CD14-positive monocyte (primary cell): Measurements from ENCODE around the gene ME3. TPM values are rescaled to one million over a fixed set of nuclear protein-coding genes. Genes with fewer than 3 reads are reported as not detected.

Experiments
- DNase-seq, 3 donors: peaks; one replicate each; pipeline ENCODE4 v3.0.0-alpha.2; 2011 to 2022
- H2AFZ ChIP-seq: 2 replicates; pipeline ENCODE4 v1.6.0; 2012; ENCODE audit warnings: mild to moderate bottlenecking, low read depth, low read length, inconsistent platforms; ENCODE audit not compliant: insufficient read depth, poor library complexity, severe bottlenecking
- H3K27ac ChIP-seq, 2 donors: 1 replicate in 1 of 2; 2 replicates in 1 of 2; pipeline ENCODE4 v1.5.1; 2012 to 2013; ENCODE audit warnings: low read length in 2 of 2, control low read depth in 1 of 2, inconsistent platforms in 1 of 2, low read depth in 1 of 2, mild to moderate bottlenecking in 1 of 2
- H3K27me3 ChIP-seq, 2 donors: one replicate each; pipeline versions ENCODE4 v1.6.0 to v1.6.1; 2011 to 2013; ENCODE audit warnings: low read length in 2 of 2; ENCODE audit not compliant: control insufficient read depth in 2 of 2, insufficient read depth in 2 of 2
- H3K36me3 ChIP-seq, 2 donors: replicated peaks in 1 of 2; 1 replicate in 1 of 2; 2 replicates in 1 of 2; pipeline versions ENCODE4 v1.5.1 to v1.6.1; 2012 to 2013; ENCODE audit warnings: low read length in 2 of 2, control low read depth in 1 of 2, inconsistent platforms in 1 of 2, mild to moderate bottlenecking in 1 of 2; ENCODE audit not compliant: insufficient read depth in 2 of 2, control insufficient read depth in 1 of 2
- H3K4me1 ChIP-seq, 2 donors: 1 replicate in 1 of 2; 2 replicates in 1 of 2; pipeline versions ENCODE4 v1.5.1 to v1.6.1; 2012 to 2013; ENCODE audit warnings: low read length in 2 of 2, control low read depth in 1 of 2, inconsistent platforms in 1 of 2, mild to moderate bottlenecking in 1 of 2, moderate library complexity in 1 of 2; ENCODE audit not compliant: insufficient read depth in 2 of 2, control insufficient read depth in 1 of 2
- H3K4me2 ChIP-seq: replicated peaks from 2 replicates; pipeline ENCODE3; 2012; ENCODE audit warnings: low read length, moderate library complexity, mild to moderate bottlenecking; ENCODE audit not compliant: poor library complexity, severe bottlenecking; ENCODE audit errors: extremely low read depth
- H3K4me3 ChIP-seq, 3 experiments: fragments of 200-600 bp in 1 of 3; sonication (generic) in 1 of 3; replicated peaks in 1 of 3; 1 replicate in 2 of 3; 2 replicates in 1 of 3; pipeline ENCODE4 v1.5.1; 2011 to 2013; ENCODE audit warnings: low read length in 3 of 3, mild to moderate bottlenecking in 3 of 3, control low read depth in 2 of 3, low read depth in 2 of 3, inconsistent platforms in 1 of 3, moderate library complexity in 1 of 3
- H3K79me2 ChIP-seq: 2 replicates; pipeline ENCODE4 v1.6.0; 2012; ENCODE audit warnings: mild to moderate bottlenecking, control low read depth, inconsistent platforms, low read length, moderate library complexity; ENCODE audit not compliant: insufficient read depth
- H3K9ac ChIP-seq: 2 replicates; pipeline ENCODE4 v1.6.0; 2017; ENCODE audit warnings: low read length, mild to moderate bottlenecking; ENCODE audit not compliant: insufficient read depth, poor library complexity, severe bottlenecking
- H3K9me3 ChIP-seq, 2 donors: replicated peaks in 1 of 2; 1 replicate in 1 of 2; 2 replicates in 1 of 2; pipeline versions ENCODE4 v1.5.1 to v1.6.1; 2012 to 2013; ENCODE audit warnings: low read length in 2 of 2, control low read depth in 1 of 2; ENCODE audit not compliant: control insufficient read depth in 1 of 2, insufficient read depth in 1 of 2
- H4K20me1 ChIP-seq: 2 replicates; pipeline ENCODE4 v1.6.0; 2012; ENCODE audit warnings: mild to moderate bottlenecking, low read length, control low read depth, moderate library complexity; ENCODE audit not compliant: insufficient read depth
- H3K27ac Mint-ChIP-seq, 7 donors: one replicate each; pipeline ENCODE4 v1.8.0; 2020; ENCODE audit warnings: mild to moderate bottlenecking in 7 of 7, mixed read lengths in 7 of 7, moderate library complexity in 6 of 7, inconsistent platforms in 2 of 7
- H3K27me3 Mint-ChIP-seq, 3 donors: one replicate each; pipeline ENCODE4 v1.8.0; 2021 to 2022; ENCODE audit warnings: low read depth in 3 of 3, mild to moderate bottlenecking in 3 of 3, mixed read lengths in 3 of 3, moderate library complexity in 3 of 3, inconsistent platforms in 1 of 3
- H3K36me3 Mint-ChIP-seq, 2 donors: one replicate each; pipeline ENCODE4 v1.8.0; 2020; ENCODE audit warnings: mixed read lengths in 2 of 2, inconsistent platforms in 1 of 2, mild to moderate bottlenecking in 1 of 2
- H3K4me1 Mint-ChIP-seq: one replicate; pipeline ENCODE4 v1.8.0; 2020; ENCODE audit warnings: mild to moderate bottlenecking, mixed read lengths
- H3K4me3 Mint-ChIP-seq, 2 donors: one replicate each; pipeline ENCODE4 v1.8.0; 2020; ENCODE audit warnings: mild to moderate bottlenecking in 2 of 2, mixed read lengths in 2 of 2, moderate library complexity in 1 of 2
- H3K9me3 Mint-ChIP-seq, 7 donors: one replicate each; pipeline ENCODE4 v1.8.0; 2020 to 2022; ENCODE audit warnings: mixed read lengths in 7 of 7, mild to moderate bottlenecking in 6 of 7, moderate library complexity in 6 of 7, inconsistent platforms in 2 of 7
- WGBS: methylation state at CpG from one replicate; pipeline ENCODE4 v1.1.5; 2013; ENCODE audit warnings: missing lambda C conversion rate; ENCODE audit not compliant: insufficient coverage; 5-methylcytosine and 5-hydroxymethylcytosine counted together
- intact Hi-C, 2 donors: fragments of 100-400 bp; cut with micrococcal nuclease; formaldehyde crosslinking; loops; one replicate each; pipeline versions ENCODE4 v1.15.0 to v1.15.1; 2023
- polyA plus RNA-seq, 3 donors: library from polyadenylated mRNA; depleted of rRNA in 1 of 3; unstranded in 2 of 3; stranded (reverse) in 1 of 3; fragments of 300-500 nt in 2 of 3; fragments of >200 nt in 1 of 3; fragmentation: Illumina TruSeq in 2 of 3; gene quantifications; 1 replicate in 2 of 3; 2 replicates in 1 of 3; pipeline ENCODE4 v1.2.3, GENCODE V29; 2012 to 2021
- TF ChIP-seq, protein P1 (sequence below): fragments of 200-600 bp; IDR thresholded peaks from one replicate; pipeline ENCODE4 v1.8.0; 2022; ENCODE audit warnings: antibody characterized with exemption, mild to moderate bottlenecking

Gene ME3
- polyA plus RNA-seq, 3 donors = 0.31 to 3.0 (median 0.42) TPM

GRCh38 chr11:86644291-86644690 lies 28.1 kb downstream of the ME3 start:
- intact Hi-C loops = no loop called here
- WGBS = 55% methylated on average over 2 of the region's 2 CpGs
- H3K4me1 Mint-ChIP-seq = no peaks in the 10 kb centered on the region

GRCh38 chr11:86641537-86642261 lies 30.7 kb downstream of the ME3 start:
- H3K27me3 Mint-ChIP-seq = peaks cover 0 to 1% (median 0%) of the 10 kb centered on the region in 3 donors
- H3K4me2 ChIP-seq = no peak overlapping the region
- no CpG with 5 or more reads among the region's 1 CpG for whole genome bisulfite sequencing
- H2AFZ ChIP-seq = no peak overlapping the region
- no peaks in the 10 kb centered on the region for H3K79me2 ChIP-seq
- H3K27me3 ChIP-seq = no peaks in the 10 kb centered on the region
- TF ChIP-seq, protein P1, sequence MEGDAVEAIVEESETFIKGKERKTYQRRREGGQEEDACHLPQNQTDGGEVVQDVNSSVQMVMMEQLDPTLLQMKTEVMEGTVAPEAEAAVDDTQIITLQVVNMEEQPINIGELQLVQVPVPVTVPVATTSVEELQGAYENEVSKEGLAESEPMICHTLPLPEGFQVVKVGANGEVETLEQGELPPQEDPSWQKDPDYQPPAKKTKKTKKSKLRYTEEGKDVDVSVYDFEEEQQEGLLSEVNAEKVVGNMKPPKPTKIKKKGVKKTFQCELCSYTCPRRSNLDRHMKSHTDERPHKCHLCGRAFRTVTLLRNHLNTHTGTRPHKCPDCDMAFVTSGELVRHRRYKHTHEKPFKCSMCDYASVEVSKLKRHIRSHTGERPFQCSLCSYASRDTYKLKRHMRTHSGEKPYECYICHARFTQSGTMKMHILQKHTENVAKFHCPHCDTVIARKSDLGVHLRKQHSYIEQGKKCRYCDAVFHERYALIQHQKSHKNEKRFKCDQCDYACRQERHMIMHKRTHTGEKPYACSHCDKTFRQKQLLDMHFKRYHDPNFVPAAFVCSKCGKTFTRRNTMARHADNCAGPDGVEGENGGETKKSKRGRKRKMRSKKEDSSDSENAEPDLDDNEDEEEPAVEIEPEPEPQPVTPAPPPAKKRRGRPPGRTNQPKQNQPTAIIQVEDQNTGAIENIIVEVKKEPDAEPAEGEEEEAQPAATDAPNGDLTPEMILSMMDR = no peak
- H3K4me3 Mint-ChIP-seq = no peak overlapping the region
- H3K4me1 Mint-ChIP-seq = no peaks in the 10 kb centered on the region
- intact Hi-C loops = no loop called here
- H3K36me3 ChIP-seq = no peaks in the 10 kb centered on the region
- no peak overlapping the region for H3K9ac ChIP-seq
- H4K20me1 ChIP-seq = no peaks in the 10 kb centered on the region
- H3K27ac ChIP-seq = no peak overlapping the region
- H3K9me3 ChIP-seq = no peaks in the 10 kb centered on the region
- H3K27ac Mint-ChIP-seq = no peak overlapping the region
- no peak overlapping the region for H3K4me3 ChIP-seq
- H3K36me3 Mint-ChIP-seq = no peaks in the 10 kb centered on the region
- no peaks in the 10 kb centered on the region for H3K4me1 ChIP-seq
- no peak for DNase-seq
- H3K9me3 Mint-ChIP-seq = no peaks in the 10 kb centered on the region

More at GRCh38 chr11:86644291-86644690, 28.1 kb downstream of the ME3 start:
- Mint-ChIP-seq H3K27me3 (peaks cover 0 to 3% (median 0%) of the 10 kb centered on the region in 3 donors), H3K36me3 (no peaks in the 10 kb centered on the region), H3K4me3 (no peak overlapping the region), H3K27ac (no peak overlapping the region), H3K9me3 (peaks cover 2 to 14% (median 5%) of the 10 kb centered on the region in 7 donors)
- Histone ChIP-seq H4K20me1 (no peaks in the 10 kb centered on the region), H3K9me3 (no peaks in the 10 kb centered on the region), H3K4me3 (no peak overlapping the region), H3K27ac (no peak overlapping the region), H3K4me1 (no peaks in the 10 kb centered on the region), H3K79me2 (no peaks in the 10 kb centered on the region), H3K27me3 (no peaks in the 10 kb centered on the region), H3K36me3 (no peaks in the 10 kb centered on the region), H3K4me2 (no peak overlapping the region), H3K9ac (no peak overlapping the region), H2AFZ (no peak overlapping the region)
- TF ChIP-seq, protein P1 = no peak
- DNase-seq = no peak
